Skeletal muscle satellite cell (primary cell): ENCODE data around the gene RNF34.

Source experiments
- H3K27me3 ChIP-seq: 2 replicates; pipeline ENCODE4 v1.7.0; 2013; ENCODE audit warnings: low read length; ENCODE audit not compliant: control insufficient read depth, insufficient read depth
- H3K36me3 ChIP-seq: 2 replicates; pipeline ENCODE4 v1.7.0; 2013; ENCODE audit warnings: mild to moderate bottlenecking, control low read depth, low read length; ENCODE audit not compliant: insufficient read depth
- H3K4me1 ChIP-seq: 2 replicates; pipeline ENCODE4 v1.7.0; 2013; ENCODE audit warnings: low read length; ENCODE audit not compliant: control insufficient read depth, insufficient read depth
- H3K4me2 ChIP-seq: 2 replicates; pipeline ENCODE4 v1.7.0; 2013; ENCODE audit warnings: mild to moderate bottlenecking, low read length
- H3K4me3 ChIP-seq: 2 replicates; pipeline ENCODE4 v1.7.0; 2013; ENCODE audit warnings: low read length
- H3K9ac ChIP-seq: 2 replicates; pipeline ENCODE4 v1.7.0; 2013; ENCODE audit warnings: mild to moderate bottlenecking, low read depth, low read length, moderate library complexity
- H3K9me3 ChIP-seq: replicated peaks from 2 replicates; pipeline ENCODE4 v1.7.0; 2013; ENCODE audit warnings: mild to moderate bottlenecking, control low read depth, low read length

The RNF34 gene

GRCh38 chr12:121455766-121456420, 56.0 kb downstream of the RNF34 start:
- Histone ChIP-seq H3K36me3 (peaks cover 3% of the 10 kb centered on the region), H3K4me1 (no peaks in the 10 kb centered on the region), H3K27me3 (no peaks in the 10 kb centered on the region), H3K9ac (no peak overlapping the region), H3K9me3 (no peaks in the 10 kb centered on the region), H3K4me3 (no peak overlapping the region), H3K4me2 (no peak overlapping the region)

- Histone ChIP-seq H3K4me1 (no peaks in the 10 kb centered on the region), H3K36me3 (peaks cover 3% of the 10 kb centered on the region), H3K4me2 (no peak overlapping the region), H3K4me3 (no peak overlapping the region), H3K9ac (no peak overlapping the region), H3K9me3 (no peaks in the 10 kb centered on the region), H3K27me3 (no peaks in the 10 kb centered on the region)
Observed at GRCh38 chr12:121456551-121456950, 56.6 kb downstream of the RNF34 start.

GRCh38 chr12:121461048-121461447, 61.1 kb downstream of the RNF34 start:
- H3K4me2 ChIP-seq = no peak overlapping the region
- no peak overlapping the region for H3K4me3 ChIP-seq
- no peak overlapping the region for H3K9ac ChIP-seq
- H3K27me3 ChIP-seq = no peaks in the 10 kb centered on the region
- H3K36me3 ChIP-seq = peaks cover 3% of the 10 kb centered on the region
- no peaks in the 10 kb centered on the region for H3K9me3 ChIP-seq
- H3K4me1 ChIP-seq = peaks cover 4% of the 10 kb centered on the region

GRCh38 chr12:121464331-121464730, 64.4 kb downstream of the RNF34 start:
- Histone ChIP-seq H3K4me1 (peaks cover 10% of the 10 kb centered on the region), H3K4me2 (no peak overlapping the region), H3K9me3 (no peaks in the 10 kb centered on the region), H3K9ac (no peak overlapping the region), H3K4me3 (no peak overlapping the region), H3K36me3 (no peaks in the 10 kb centered on the region), H3K27me3 (no peaks in the 10 kb centered on the region)

GRCh38 chr12:121465921-121466793, 66.2 kb downstream of the RNF34 start:
- H3K4me2 ChIP-seq = peak overlapping the region; percentile 91
- H3K9ac ChIP-seq = peak overlapping the region; percentile 80
- H3K4me3 ChIP-seq = peak overlapping the region; percentile 73
- H3K4me1 ChIP-seq = peaks cover 10% of the 10 kb centered on the region
- no peaks in the 10 kb centered on the region for H3K27me3 ChIP-seq
- no peaks in the 10 kb centered on the region for H3K9me3 ChIP-seq
- no peaks in the 10 kb centered on the region for H3K36me3 ChIP-seq

GRCh38 chr12:121466794-121467637, 67.1 kb downstream of the RNF34 start:
- H3K4me2 ChIP-seq = peak overlapping the region; percentile 97
- peak overlapping the region; percentile 80 for H3K9ac ChIP-seq
- peaks cover 10% of the 10 kb centered on the region for H3K4me1 ChIP-seq
- no peaks in the 10 kb centered on the region for H3K27me3 ChIP-seq
- peak overlapping the region; percentile 74 for H3K4me3 ChIP-seq
- no peaks in the 10 kb centered on the region for H3K9me3 ChIP-seq
- H3K36me3 ChIP-seq = no peaks in the 10 kb centered on the region

- H3K4me1 ChIP-seq = peaks cover 10% of the 10 kb centered on the region
- peak overlapping the region; percentile 74 for H3K4me3 ChIP-seq
- H3K4me2 ChIP-seq = peak overlapping the region; percentile 97
- H3K9ac ChIP-seq = peak overlapping the region; percentile 63
- H3K9me3 ChIP-seq = no peaks in the 10 kb centered on the region
- H3K27me3 ChIP-seq = no peaks in the 10 kb centered on the region
- H3K36me3 ChIP-seq = no peaks in the 10 kb centered on the region
Observed at GRCh38 chr12:121467638-121468498, 68.0 kb downstream of the RNF34 start.

- Histone ChIP-seq H3K36me3 (no peaks in the 10 kb centered on the region), H3K27me3 (no peaks in the 10 kb centered on the region), H3K4me3 (no peak overlapping the region), H3K4me1 (peaks cover 10% of the 10 kb centered on the region), H3K9me3 (no peaks in the 10 kb centered on the region), H3K4me2 (no peak overlapping the region), H3K9ac (no peak overlapping the region)
Observed at GRCh38 chr12:121468499-121468801, 68.5 kb downstream of the RNF34 start.

GRCh38 chr12:121470751-121471150, 70.8 kb downstream of the RNF34 start:
- Histone ChIP-seq H3K4me3 (no peak overlapping the region), H3K9me3 (no peaks in the 10 kb centered on the region), H3K36me3 (no peaks in the 10 kb centered on the region), H3K27me3 (no peaks in the 10 kb centered on the region), H3K4me2 (no peak overlapping the region), H3K9ac (no peak overlapping the region), H3K4me1 (peaks cover 10% of the 10 kb centered on the region)

GRCh38 chr12:121472150-121472905, 72.4 kb downstream of the RNF34 start:
- Histone ChIP-seq H3K9ac (no peak overlapping the region), H3K4me3 (no peak overlapping the region), H3K27me3 (no peaks in the 10 kb centered on the region)

More at GRCh38 chr12:121472150-121472905, 72.4 kb downstream of the RNF34 start:
- Histone ChIP-seq H3K9me3 (no peaks in the 10 kb centered on the region), H3K36me3 (no peaks in the 10 kb centered on the region), H3K4me1 (peaks cover 5% of the 10 kb centered on the region), H3K4me2 (no peak overlapping the region)
